Dendritic cell treated with granulocyte-macrophage colony-stimulating factor and Interleukin-4, amounts not matched to agents 40 ng/mL and 50 ng/mL, for 4 days (primary cell): ENCODE data around the gene RBM34.

Source experiments
- H3K27ac Mint-ChIP-seq: one replicate; pipeline ENCODE4 v1.8.0; 2022; ENCODE audit warnings: mild to moderate bottlenecking, mixed read lengths
- H3K27me3 Mint-ChIP-seq: one replicate; pipeline ENCODE4 v1.8.0; 2022; ENCODE audit warnings: mild to moderate bottlenecking, mixed read lengths
- H3K36me3 Mint-ChIP-seq: one replicate; pipeline ENCODE4 v1.8.0; 2022; ENCODE audit warnings: low read depth, mixed read lengths
- H3K4me1 Mint-ChIP-seq: one replicate; pipeline ENCODE4 v1.8.0; 2022; ENCODE audit warnings: low read depth, mixed read lengths
- H3K4me3 Mint-ChIP-seq: one replicate; pipeline ENCODE4 v1.8.0; 2022; ENCODE audit warnings: mild to moderate bottlenecking, moderate library complexity, mixed read lengths
- H3K9me3 Mint-ChIP-seq: one replicate; pipeline ENCODE4 v1.8.0; 2022; ENCODE audit warnings: mixed read lengths
- intact Hi-C: fragments of 100-400 bp; cut with micrococcal nuclease; formaldehyde crosslinking; loops from one replicate; pipeline ENCODE4 v1.15.0; 2022

The RBM34 gene

DNA sequence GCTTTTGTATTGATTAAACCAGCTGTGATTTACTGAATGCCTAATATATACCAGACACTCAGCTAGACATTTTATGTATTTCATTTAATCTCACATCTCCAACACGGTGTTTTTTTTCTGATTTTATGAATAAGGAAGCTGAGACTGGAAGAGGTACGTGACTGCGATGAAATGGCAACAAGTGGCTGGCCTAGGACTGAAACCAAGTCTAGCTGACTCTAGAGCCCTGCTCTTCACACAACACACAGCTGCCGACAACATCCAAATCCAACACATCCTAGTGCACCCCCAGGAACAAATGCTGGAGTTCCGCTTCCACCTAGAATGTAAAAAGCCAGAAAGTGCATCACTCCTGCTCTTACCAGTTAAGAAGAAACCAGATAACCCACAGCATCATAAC is 21.7 kb downstream of the RBM34 start:
- H3K4me3 Mint-ChIP-seq = no peak overlapping the region
- H3K27ac Mint-ChIP-seq = no peak overlapping the region
- intact Hi-C loops = no loop called here
- H3K4me1 Mint-ChIP-seq = peaks cover 13% of the 10 kb centered on the region
- no peaks in the 10 kb centered on the region for H3K9me3 Mint-ChIP-seq
- H3K36me3 Mint-ChIP-seq = peaks cover 99% of the 10 kb centered on the region
- H3K27me3 Mint-ChIP-seq = no peaks in the 10 kb centered on the region

DNA sequence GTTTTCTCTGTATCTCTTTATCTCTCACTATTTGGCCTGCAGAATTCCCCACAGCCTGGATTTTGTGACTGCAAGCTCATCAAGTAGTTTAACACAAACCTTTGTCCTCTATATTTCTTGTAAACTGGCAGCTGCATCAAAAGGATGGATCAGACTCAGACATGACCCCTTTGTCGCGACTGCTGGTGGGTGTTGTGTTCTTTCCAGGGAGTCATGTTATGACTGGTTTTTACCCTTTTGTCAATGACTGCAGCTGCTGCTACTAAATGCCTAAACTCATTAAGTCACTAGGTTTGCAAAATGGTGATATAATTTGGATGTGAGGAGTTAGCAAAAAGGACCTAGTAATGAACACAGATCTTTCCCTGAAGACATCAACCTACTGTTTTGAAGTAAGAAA is 22.2 kb downstream of the RBM34 start:
- no peaks in the 10 kb centered on the region for H3K27me3 Mint-ChIP-seq
- intact Hi-C loops = no loop called here
- H3K27ac Mint-ChIP-seq = no peak overlapping the region
- peaks cover 99% of the 10 kb centered on the region for H3K36me3 Mint-ChIP-seq
- H3K4me3 Mint-ChIP-seq = no peak overlapping the region
- H3K9me3 Mint-ChIP-seq = no peaks in the 10 kb centered on the region
- H3K4me1 Mint-ChIP-seq = peaks cover 13% of the 10 kb centered on the region

DNA sequence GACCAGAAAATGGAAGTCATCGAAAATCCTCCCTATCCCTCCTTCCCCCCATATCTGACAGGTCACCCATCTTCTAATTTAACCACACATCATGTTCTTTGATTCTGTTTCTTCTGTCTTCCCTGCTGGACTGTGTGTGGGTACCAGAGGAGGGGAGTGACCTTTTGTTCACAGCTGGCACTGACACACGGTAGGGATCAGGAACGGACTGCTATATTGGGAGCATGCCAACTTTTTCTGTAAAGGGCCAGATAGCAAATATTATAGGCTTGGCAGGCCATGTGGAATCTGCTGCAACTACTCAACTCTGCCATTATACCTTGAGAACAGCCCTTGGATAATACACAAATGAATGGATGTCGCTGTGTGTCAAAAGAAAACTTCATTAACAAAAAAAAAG is 24.9 kb downstream of the RBM34 start:
- H3K4me3 Mint-ChIP-seq = no peak overlapping the region
- no peaks in the 10 kb centered on the region for H3K9me3 Mint-ChIP-seq
- H3K36me3 Mint-ChIP-seq = peaks cover 97% of the 10 kb centered on the region
- intact Hi-C loops = no loop called here
- H3K27ac Mint-ChIP-seq = peak overlapping the region; percentile 15
- no peaks in the 10 kb centered on the region for H3K27me3 Mint-ChIP-seq
- H3K4me1 Mint-ChIP-seq = peaks cover 13% of the 10 kb centered on the region

DNA sequence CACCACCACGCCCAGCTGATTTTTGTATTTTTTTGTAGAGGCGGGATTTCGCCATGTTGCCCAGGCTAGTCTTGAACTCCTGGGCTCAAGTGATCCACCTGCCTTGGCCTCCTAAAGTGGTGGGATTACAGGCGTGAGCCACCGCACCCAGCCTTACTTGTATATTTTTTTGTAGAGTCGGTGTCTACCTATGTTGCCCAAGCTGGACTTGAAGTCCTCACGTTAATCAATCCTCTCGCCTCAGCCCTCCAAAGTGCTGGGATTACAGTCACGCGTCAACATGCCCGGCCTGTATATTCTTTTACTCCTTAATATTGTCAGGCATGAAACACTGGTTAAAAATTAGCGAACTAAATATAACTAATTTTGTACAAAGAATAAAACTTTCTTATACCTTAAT is 26.9 kb downstream of the RBM34 start:
- H3K27me3 Mint-ChIP-seq = no peaks in the 10 kb centered on the region
- H3K27ac Mint-ChIP-seq = no peak overlapping the region
- H3K4me3 Mint-ChIP-seq = no peak overlapping the region

DNA sequence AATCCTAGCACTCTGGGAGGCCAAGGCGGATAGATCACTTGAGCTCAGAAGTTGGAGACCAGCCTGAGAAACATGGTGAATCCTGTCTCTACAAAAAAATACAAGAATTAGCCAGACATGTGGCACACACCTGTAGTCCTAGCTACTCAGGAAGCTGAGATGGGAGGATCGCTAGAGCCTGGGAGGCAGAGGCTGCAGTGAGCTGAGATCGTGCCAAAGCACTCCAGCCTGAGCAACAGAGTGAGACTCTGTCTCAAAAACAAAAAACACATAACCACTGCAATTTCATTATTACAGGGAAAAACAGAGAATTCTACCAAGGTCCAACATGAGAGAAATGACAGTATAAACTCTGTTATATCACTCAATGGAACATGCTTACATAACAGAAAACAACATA is 28.0 kb downstream of the RBM34 start:
- H3K27ac Mint-ChIP-seq = no peak overlapping the region
- intact Hi-C loops = no loop called here
- no peak overlapping the region for H3K4me3 Mint-ChIP-seq
- H3K9me3 Mint-ChIP-seq = no peaks in the 10 kb centered on the region
- H3K27me3 Mint-ChIP-seq = no peaks in the 10 kb centered on the region
- peaks cover 80% of the 10 kb centered on the region for H3K36me3 Mint-ChIP-seq
- peaks cover 22% of the 10 kb centered on the region for H3K4me1 Mint-ChIP-seq

More for the DNA sequence above, 26.9 kb downstream of the RBM34 start:
- Mint-ChIP-seq H3K9me3 (no peaks in the 10 kb centered on the region), H3K36me3 (peaks cover 83% of the 10 kb centered on the region), H3K4me1 (peaks cover 22% of the 10 kb centered on the region)
- intact Hi-C loops = no loop called here

DNA sequence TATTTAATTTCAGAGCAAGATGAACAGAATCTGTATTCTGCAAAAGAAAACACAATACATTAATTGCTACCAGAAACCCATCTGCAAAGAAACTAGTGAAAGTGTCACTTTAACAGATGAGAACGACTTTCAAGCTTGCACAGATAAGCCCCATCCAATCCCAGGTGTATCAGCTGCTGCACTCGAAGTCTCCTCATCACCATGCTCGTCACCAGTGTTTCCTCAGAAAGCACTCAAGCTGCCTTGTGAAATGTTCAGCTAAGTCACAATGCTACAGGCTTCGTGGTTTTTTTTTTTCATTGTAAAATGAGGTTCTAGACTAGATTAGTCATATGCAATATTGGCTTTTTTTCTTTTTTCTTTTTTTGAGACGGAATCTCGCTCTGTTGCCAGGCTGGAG is 29.1 kb downstream of the RBM34 start:
- H3K36me3 Mint-ChIP-seq = peaks cover 74% of the 10 kb centered on the region
- H3K4me1 Mint-ChIP-seq = peaks cover 28% of the 10 kb centered on the region
- intact Hi-C loops = no loop called here
- H3K27ac Mint-ChIP-seq = no peak overlapping the region
- H3K27me3 Mint-ChIP-seq = no peaks in the 10 kb centered on the region
- H3K9me3 Mint-ChIP-seq = no peaks in the 10 kb centered on the region
- no peak overlapping the region for H3K4me3 Mint-ChIP-seq

DNA sequence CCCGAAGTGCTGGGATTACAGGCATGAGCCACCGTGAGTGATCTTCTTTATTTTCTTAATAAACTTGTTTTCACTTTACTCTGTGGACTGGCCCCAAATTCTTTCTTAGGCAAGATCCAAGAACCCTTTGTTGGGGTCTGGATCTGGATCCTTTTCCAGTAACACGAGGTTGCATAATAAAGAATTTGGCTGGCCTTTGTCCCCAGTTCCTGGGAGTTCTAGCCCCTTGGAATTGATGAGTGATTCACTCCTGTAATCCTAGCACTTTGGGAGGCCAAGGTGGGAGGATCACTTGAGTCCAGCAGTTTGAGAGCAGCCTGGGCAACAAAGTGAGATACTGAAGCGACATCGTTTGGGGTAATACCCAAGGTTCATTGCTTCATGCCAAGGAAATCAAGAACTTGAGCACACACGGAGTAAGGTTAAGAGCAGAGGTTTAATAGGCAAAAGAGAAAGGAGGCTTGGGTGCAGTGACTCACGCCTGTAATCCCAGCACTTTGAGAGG is 30.2 kb downstream of the RBM34 start:
- no peak overlapping the region for H3K27ac Mint-ChIP-seq
- peaks cover 29% of the 10 kb centered on the region for H3K4me1 Mint-ChIP-seq
- no peaks in the 10 kb centered on the region for H3K9me3 Mint-ChIP-seq
- no peaks in the 10 kb centered on the region for H3K27me3 Mint-ChIP-seq
- H3K4me3 Mint-ChIP-seq = no peak overlapping the region
- intact Hi-C loops = no loop called here
- H3K36me3 Mint-ChIP-seq = peaks cover 73% of the 10 kb centered on the region

DNA sequence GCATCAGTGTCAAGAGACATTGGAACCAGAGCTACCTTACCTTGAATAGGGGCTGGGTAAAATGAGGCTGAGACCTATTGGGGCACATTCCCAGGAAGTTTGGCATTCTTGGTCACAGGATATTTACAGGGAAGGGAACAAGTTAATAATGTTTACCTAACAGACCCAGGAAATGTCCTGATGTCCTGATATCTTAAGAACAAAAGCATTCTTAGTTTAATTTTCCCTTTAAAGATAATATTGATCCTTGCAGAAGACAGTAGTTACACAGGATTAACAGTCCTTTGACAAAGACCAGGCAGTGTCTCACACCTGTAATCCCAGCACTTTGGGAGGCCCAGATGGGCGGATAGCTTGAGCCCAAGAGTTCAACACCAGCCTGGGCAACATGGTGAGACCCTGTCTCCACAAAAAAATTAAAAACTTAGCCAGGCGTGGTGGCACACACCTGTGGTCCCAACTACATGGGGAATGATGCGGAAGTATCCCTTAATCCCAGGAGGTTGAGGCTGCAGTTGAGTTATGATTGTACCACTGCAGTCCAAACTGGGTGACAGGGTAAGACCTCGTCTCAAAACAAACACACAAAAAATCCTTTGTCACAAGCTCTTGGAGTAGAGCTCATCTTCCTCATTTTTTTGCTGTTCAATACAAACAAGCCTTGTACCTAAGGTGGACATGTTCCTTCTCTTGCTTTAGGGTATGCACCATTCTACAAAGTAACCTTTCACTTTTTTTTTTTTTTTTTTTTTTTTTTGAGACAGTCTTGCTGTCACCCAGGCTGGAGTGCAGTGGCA is 31.1 kb downstream of the RBM34 start:
- no peak overlapping the region for H3K27ac Mint-ChIP-seq
- H3K36me3 Mint-ChIP-seq = peaks cover 72% of the 10 kb centered on the region
- H3K4me1 Mint-ChIP-seq = peaks cover 30% of the 10 kb centered on the region
- H3K27me3 Mint-ChIP-seq = no peaks in the 10 kb centered on the region
- H3K9me3 Mint-ChIP-seq = no peaks in the 10 kb centered on the region
- intact Hi-C loops = no loop called here
- H3K4me3 Mint-ChIP-seq = no peak overlapping the region

DNA sequence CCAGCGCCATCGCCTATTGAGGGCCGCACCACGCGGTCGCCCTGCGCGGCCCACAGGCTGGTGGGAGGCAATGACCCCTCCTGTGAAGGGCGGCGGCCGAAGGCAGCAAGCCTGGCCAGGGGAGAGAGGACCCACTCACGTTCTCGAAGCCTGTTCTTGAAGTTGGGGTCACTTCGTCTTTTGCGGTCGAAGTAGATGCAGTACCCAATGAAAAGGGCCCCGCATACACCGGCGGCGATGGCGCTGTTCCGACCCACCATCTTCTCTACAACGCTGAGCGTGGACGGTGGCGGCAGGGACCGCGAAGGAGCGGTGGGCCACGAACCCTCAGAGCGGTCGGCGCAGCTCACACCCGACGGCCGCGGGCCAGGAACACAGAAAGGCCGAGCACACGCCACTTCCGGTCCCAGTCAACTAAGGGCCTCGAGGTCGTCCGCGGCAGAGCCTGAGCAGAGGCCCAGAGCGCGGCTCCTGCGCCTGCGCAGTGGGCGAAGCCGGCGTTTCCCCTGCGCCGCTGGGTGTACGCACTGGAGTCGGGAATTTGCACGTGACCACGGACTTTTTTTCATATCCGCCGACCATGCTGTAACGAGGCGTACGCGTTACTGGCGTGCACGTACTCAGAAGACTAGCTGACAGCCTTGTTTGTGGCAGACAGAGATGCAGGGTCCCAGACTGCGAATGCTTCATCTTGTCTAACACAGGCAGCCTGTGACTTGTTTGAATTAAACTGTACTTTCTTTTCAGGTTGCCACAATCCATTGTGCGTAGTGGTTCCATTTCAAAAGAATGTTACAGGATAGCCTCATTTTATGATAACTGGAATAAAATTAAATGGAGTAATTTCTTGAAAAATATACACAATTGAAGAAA is 32.4 kb downstream of the RBM34 start, which contains the start of gene TOMM20:
TOMM20 (minus strand) TSS at position 382 of the 873 bp plus-strand sequence; CDS start at position 260, 122 bp downstream.
- intact Hi-C loops = no loop called here
- Mint-ChIP-seq H3K4me1 (peaks cover 38% of the 10 kb centered on the region), H3K4me3 (peak within 1 kb of the TSS; percentile 98), H3K27me3 (no peaks in the 10 kb centered on the region), H3K36me3 (peaks cover 68% of the 10 kb centered on the region), H3K9me3 (no peaks in the 10 kb centered on the region), H3K27ac (peak within 1 kb of the TSS; percentile 95)

DNA sequence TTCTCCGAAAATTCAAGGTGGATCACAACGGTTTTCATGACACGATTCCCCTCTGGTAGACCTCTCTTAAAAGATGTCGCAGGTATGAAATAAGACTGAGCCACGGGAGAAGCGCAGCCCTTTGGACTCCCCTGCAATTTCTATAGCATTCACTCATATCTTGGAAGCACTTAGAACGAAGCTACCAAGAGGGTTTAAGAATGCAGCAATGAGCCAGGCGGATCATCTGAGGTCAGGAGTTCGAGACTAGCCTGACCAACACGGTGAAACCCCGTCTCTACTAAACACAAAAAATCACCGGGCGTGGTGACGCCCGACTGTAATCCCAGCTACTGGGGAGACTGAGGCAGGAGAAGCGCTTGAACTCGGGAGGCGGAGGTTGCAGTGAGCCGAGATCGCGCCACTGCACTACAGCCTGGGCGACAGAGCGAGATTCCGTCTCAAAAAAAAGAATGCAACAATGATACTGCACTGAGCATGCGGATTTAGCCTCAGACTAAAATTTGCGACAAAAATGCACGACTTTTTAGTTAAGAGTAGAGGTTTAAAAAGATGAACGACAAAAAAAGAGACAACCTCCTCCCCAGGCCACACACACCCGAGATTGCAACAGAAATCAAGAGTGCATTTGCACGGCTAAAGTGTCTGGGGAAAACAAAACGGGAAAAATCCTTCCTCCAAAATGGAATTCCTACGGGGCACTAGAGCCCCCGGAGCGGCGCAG is 33.2 kb downstream of the RBM34 start:
- Mint-ChIP-seq H3K9me3 (no peaks in the 10 kb centered on the region), H3K4me3 (peak overlapping the region; percentile 98), H3K27ac (peak overlapping the region; percentile 95), H3K36me3 (peaks cover 66% of the 10 kb centered on the region), H3K4me1 (peaks cover 45% of the 10 kb centered on the region), H3K27me3 (no peaks in the 10 kb centered on the region)
- intact Hi-C loops = no loop called here

DNA sequence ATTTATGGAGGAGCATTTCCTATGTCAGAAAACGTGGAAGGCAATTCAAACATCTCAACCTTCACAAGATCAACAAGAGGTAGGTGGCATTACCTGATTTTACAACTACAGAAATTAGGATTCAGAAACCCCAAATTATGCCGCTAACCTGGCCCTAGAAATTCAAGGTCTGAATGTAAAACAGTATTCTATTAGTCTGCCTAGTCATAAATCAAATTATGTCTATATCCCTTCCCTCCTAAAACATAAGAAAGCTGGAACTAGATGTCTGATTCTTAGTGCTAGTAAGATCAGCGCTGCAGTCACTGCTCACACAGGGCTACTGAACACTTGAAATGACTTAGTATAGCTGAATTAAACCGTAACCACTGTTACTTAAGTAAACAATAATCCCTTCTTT is 33.8 kb downstream of the RBM34 start:
- Mint-ChIP-seq H3K36me3 (peaks cover 59% of the 10 kb centered on the region), H3K9me3 (no peaks in the 10 kb centered on the region), H3K27me3 (no peaks in the 10 kb centered on the region), H3K4me1 (peaks cover 50% of the 10 kb centered on the region), H3K27ac (peak overlapping the region; percentile 95), H3K4me3 (peak overlapping the region; percentile 98)
- intact Hi-C loops = no loop called here

DNA sequence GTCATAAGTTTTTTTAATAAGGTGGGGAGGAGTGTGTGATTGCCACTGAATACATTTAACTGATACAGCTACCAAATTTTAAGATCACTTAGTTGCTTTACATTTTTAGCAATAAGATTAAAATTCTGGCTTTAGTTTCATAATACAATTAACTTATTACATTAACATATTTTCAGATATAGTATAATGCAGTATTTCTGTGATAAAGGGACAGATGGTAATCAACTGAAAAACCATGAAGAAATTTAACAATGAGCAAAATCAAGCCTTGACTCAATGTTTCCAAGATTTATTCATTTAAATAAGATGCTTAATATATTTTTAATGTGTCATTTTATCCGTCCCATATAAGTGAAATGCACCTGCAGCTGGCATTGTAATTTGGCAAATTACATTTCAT is 36.4 kb downstream of the RBM34 start:
- H3K36me3 Mint-ChIP-seq = peaks cover 65% of the 10 kb centered on the region
- no peak overlapping the region for H3K27ac Mint-ChIP-seq
- H3K4me3 Mint-ChIP-seq = no peak overlapping the region

DNA sequence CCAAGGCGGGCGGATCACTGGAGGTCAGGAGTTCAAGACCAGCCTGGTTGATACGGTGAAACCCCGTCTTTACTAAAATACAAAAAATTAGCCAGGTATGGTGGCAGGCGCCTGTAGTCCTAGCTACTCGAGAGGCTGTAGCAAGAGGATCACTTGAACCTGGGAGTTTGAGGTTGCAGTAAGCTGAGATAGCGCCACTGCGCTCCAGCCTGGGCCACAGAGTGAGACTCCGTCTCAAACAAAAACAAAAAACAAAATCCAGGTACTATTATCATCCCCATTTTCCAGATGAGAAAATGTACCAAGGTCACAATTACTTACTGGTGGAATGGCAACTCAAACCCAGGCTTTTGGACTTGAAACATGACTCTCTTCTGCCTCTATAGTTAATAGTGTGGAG is 36.9 kb downstream of the RBM34 start:
- Mint-ChIP-seq H3K36me3 (peaks cover 70% of the 10 kb centered on the region), H3K27ac (no peak overlapping the region), H3K27me3 (no peaks in the 10 kb centered on the region), H3K4me1 (peaks cover 41% of the 10 kb centered on the region), H3K4me3 (no peak overlapping the region), H3K9me3 (no peaks in the 10 kb centered on the region)
- intact Hi-C loops = no loop called here

More for the DNA sequence above, 36.4 kb downstream of the RBM34 start:
- H3K9me3 Mint-ChIP-seq = no peaks in the 10 kb centered on the region
- intact Hi-C loops = no loop called here
- H3K27me3 Mint-ChIP-seq = no peaks in the 10 kb centered on the region
- peaks cover 41% of the 10 kb centered on the region for H3K4me1 Mint-ChIP-seq
